ENCODE data around the gene MOV10L1. TPM values are rescaled to one million over a fixed set of nuclear protein-coding genes. Genes with fewer than 3 reads are reported as not detected.
"Not testable (repeated sequence)": the region's sequence is repeated elsewhere in the genome, so short reads cannot be mapped to it uniquely, and the experiment has no call there.

MOV10L1 gene
- polyA plus RNA-seq, 3 donors = 0.58 to 1.3 (median 0.78) TPM

DNA sequence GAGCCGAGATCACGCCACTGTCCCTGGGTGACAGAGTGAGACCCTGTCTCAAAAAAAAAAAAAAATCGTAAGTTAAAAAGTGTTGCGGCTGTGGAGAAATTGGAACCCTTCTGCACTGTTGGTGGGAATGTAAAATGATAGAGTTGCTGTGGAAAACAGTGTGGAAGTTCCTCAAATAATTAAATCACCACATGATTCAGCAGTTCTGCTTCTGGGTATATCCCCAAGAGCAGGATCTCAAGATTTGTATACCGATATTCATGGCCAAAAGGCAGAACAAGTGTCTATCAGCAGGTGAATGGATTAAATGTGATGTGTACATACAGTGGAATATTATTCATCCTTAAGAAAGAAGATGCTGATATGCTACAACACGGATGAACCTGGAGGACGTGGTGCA, 114.8 kb downstream of the MOV10L1 start:
- no peak for DNase-seq (ENCODE audit: extremely low read depth in 1 of 11, low read depth in 9 of 11, low spot score in 4 of 11)

DNA sequence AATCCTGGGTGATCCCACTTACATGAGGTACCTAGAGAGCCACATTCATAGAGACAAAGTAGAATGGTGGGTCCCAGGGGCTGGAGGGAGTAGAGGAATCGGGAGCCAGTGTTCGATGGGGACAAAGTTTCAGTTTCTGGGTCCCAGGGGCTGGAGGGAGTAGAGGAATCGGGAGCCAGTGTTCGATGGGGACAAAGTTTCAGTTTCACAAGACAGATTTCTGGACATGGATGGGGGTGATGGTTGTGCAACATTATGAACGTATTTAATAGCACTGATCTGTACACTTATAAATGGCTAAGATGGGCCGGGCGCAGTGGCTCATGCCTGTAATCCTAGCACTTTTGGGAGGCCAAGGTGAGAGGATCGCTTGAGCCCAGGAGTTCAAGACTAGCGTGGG, 115.2 kb downstream of the MOV10L1 start:
- not testable (repeated sequence) for DNase-seq (ENCODE audit: extremely low read depth in 1 of 11, low read depth in 9 of 11, low spot score in 4 of 11)

DNA sequence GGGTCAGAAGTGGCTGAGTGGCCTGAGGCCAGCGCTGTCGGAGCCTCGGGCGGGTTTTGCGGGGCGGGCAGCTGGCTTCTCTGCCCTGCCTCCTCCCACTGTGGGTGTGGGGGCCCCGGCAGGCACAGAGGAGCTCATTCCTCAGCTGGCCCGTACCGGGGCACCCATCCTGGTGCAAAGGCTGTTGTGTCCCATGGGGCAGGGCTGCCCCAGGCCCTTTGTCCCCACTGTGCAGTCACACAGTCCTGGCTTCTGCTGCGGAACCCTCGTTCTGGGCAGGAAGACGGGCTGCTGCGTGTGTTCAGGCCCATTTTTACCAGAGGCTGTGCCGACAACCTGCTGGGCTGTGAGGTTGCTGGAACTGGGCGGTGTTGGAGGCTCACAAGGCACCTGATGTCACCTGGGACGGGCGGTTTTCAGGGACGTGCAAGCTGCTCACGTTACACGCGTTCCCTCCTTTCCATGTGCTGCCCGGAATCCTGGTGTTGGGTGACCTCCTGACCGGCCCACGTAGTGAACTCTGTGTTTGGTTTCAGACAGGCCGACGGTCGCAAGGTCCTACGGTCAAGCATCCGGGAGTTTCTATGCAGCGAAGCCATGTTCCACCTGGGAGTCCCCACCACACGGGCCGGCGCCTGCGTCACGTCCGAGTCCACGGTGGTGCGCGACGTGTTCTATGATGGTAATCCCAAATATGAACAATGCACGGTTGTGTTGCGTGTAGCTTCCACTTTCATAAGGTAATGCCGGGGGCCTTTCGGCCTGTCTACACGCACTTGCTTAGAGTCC, 116.2 kb downstream of the MOV10L1 start:
- DNase-seq (ENCODE audit: extremely low read depth in 1 of 11, low read depth in 9 of 11, low spot score in 4 of 11) = no peak

DNA sequence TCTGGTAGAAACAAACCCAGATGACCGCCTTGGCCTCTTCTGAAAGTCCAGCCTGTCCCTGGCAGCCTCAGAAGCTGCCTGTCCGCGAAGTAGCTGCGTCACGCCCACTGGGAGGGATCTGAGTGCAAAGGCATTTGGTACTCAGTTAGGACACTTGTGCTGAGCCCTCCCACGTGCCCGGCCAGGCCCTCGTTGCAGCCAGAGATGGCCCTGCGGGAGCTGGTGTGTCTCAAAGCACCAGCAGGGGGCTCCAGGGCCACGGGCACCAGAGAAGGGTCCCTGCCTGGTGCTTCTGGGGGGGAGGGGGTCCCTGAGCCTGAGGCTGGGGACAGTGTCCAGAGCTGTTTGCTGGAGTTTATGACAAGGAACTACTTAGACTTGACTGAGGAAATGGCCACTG, 116.8 kb downstream of the MOV10L1 start:
- no peak for DNase-seq (ENCODE audit: extremely low read depth in 1 of 11, low read depth in 9 of 11, low spot score in 4 of 11)

DNA sequence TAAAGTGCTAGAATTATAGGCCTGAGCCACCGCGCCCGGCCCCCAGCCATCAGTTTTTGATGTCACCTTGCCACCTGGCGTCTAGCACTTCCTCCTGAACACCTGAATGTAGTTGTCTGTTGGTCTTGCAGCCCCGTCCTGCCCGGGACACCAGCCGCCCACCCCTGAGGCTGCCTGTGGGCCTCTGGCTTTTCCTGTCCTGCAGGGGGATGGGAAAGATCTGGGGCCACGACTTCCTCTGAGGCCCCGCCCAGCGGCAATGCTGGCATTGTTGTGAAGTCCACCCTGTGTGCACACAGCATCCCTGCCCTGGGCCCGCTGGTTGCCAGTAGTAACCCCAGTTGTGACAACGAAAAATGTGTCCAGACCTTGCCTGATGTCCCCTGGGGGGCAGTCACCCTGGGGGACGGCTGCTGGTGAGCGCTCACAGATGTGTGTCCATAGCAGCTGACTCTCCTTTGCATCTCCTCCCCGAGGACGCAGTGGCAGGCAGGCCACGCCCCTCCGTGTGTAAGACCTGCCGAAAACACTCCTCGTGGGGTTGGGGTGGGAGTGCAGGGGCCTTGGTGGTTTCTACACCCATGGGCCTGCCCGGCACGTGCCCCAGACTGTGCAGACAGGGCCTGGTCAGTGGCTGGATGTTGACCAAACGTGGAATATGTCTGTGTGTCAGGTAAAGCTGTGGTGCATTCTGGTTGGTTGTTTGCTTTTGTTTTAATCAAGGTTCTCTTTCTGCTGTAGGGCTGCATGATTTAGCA, 117.8 kb downstream of the MOV10L1 start:
- DNase-seq (ENCODE audit: extremely low read depth in 1 of 11, low read depth in 9 of 11, low spot score in 4 of 11) = no peak

DNA sequence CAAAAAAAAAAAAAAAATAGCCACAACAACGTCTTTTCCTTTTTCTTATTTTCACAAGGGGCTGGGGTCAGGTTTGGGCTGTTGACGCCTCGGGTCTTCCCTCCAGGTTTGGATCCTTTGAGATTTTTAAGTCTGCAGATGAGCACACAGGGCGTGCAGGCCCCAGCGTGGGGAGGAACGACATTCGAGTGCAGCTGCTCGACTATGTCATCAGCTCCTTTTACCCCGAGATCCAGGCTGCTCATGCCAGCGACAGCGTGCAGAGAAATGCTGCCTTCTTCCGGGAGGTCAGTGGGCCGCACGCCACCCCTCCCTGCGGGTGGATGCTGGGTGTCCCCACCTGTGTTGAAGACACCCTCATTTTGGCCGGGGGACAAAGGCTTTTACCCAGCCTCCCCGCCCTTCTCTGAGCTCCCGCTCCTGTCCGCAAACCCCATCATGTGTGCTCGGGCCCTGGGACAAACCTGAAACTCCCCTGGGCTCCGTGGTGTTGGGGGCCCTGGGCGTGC, 118.7 kb downstream of the MOV10L1 start:
- no peak for DNase-seq (ENCODE audit: extremely low read depth in 1 of 11, low read depth in 9 of 11, low spot score in 4 of 11)

DNA sequence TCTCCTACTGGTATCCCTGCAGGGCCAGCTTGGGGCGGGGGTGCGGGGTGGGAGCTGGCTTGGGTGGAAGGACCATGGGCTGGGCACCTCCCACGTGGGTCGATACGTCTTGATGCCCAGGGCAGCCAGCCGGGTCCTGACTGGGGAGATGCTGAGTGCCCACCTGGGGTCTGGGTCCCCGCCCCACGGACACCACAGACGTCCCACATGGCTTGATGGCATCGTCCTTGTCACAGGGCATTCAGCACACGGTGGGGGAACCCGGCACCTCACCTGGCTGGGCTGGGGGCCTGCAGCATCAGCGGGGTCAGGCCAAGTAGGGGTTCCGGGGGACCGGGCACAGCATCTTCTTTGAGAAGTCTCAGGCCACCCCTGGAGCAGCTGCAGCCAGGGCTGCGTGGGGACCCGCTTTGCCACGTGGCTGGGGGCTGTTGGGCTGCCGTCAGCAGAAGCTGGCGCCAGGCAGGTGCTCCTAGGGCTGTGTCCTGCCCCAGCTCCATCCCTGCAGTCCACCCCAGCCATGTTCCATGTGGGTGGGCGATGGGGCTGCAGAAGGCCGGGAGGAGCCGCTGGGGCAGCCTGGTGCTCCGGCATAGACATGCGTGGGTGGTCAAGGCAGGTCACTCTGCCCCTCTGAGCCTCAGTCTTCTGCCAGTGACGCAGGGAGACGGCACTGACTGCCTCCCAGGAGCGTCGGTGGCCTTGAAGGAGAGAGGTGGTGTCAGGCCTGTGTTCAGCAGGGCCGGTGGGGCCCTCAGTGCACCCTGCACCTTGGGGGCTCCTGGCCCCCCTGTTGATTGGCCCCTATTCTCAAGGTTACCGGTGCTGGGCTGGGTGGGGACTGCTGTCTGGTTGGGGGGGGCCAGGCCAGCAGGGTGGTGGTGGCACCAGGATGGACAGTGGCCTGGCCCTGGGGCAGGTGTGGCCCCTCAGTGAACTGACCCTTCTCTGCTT, 119.4 kb downstream of the MOV10L1 start:
- no peak for DNase-seq (ENCODE audit: extremely low read depth in 1 of 11, low read depth in 9 of 11, low spot score in 4 of 11)

DNA sequence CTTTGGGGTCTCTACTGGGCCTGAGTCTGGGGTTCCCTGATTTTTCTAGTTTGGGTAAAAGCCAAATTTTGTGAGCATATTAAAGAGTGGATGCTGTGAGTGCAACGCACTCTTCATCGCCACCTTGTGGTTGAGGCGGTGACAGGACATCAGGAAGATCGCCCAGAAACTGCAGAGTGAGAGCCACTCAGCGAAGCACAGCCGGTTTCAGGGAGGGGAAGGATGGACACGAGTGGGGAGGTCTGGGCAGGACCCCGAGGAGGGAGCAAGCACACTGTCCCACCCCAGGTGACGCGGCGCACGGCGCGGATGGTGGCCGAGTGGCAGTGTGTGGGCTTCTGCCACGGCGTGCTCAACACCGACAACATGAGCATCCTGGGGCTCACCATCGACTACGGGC, 120.1 kb downstream of the MOV10L1 start:
- DNase-seq (ENCODE audit: extremely low read depth in 1 of 11, low read depth in 9 of 11, low spot score in 4 of 11) = peak in 1 of 11 donors; percentile 63

DNA sequence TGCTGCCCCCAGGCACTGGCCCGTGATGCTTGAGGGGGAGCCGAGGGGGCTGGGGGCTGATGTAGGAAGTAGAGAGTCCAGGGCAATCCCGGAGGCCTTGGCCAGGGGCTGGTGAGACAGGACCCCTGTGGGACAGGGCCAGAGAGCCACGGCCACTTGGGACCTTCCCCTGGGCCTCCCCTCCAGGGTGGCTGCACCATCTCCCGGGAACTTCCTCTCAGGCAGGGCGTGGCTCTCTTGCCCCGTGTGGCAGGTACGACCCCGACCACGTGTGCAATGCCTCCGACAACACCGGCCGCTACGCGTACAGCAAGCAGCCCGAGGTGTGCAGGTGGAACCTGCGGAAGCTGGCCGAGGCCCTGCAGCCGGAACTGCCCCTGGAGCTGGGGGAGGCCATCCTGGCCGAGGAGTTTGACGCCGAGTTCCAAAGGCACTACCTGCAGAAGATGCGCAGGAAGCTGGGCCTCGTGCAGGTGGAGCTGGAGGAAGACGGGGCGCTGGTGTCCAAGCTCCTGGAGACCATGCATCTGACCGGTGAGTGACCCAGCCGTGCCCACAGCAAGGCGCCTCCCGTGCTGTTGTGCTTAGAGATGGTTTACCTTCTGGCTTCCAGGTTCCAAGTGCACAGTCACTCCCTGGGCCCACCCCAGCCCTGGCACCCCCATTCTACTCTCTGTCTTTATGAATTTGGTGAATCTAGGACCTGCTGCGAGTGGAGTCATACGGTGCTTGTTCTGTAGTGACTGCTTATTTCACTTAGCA, 120.8 kb downstream of the MOV10L1 start:
- DNase-seq (ENCODE audit: extremely low read depth in 1 of 11, low read depth in 9 of 11, low spot score in 4 of 11) = no peak

DNA sequence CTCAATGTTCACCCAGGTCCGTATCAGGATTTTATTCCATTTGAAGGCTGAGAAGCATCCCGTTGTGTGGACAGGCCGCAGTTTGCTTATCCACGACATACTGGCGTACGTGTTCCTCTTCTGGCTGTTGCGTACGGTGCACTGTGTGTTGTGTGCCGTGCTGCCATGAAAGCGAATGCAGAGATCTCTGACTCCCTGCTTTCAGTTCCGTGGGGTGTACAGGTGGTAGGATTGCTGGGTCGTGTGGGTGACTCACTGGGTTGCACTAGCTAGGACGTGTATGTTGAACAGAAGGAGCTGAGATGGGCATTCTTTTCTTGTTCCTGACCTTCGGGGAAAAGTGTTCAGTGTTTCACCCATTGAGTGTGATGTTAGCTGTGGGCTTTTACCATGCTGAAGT, 121.3 kb downstream of the MOV10L1 start:
- DNase-seq (ENCODE audit: extremely low read depth in 1 of 11, low read depth in 9 of 11, low spot score in 4 of 11) = no peak

Other genes with a start within 250 kb of the MOV10L1 start
- 10 to 100 TPM; 15.2 to 18.6 (median 17.2) TPM for gene ZBED4, start 236.2 kb upstream of the MOV10L1 start, polyA plus RNA-seq (ENCODE audit: insufficient read length in 3 of 3)
- gene ALG12, start 171.6 kb upstream of the MOV10L1 start, polyA plus RNA-seq (ENCODE audit: insufficient read length in 3 of 3) = 10 to 100 TPM; 23.4 to 38.3 (median 33.4) TPM
- 10 to 100 TPM; 22.2 to 33.9 (median 32.6) TPM for gene CRELD2, start 171.4 kb upstream of the MOV10L1 start, polyA plus RNA-seq (ENCODE audit: insufficient read length in 3 of 3)
- gene PIM3, start 129.2 kb upstream of the MOV10L1 start, polyA plus RNA-seq (ENCODE audit: insufficient read length in 3 of 3) = 10 to 100 TPM; 14.3 to 25.1 (median 20.3) TPM
- under 1 TPM in 2 of 3 donors, not detected in 1; 0.04 to 0.06 TPM for gene IL17REL, start 77.2 kb upstream of the MOV10L1 start, polyA plus RNA-seq (ENCODE audit: insufficient read length in 3 of 3)
- not detected for gene TTLL8, start 31.7 kb upstream of the MOV10L1 start, polyA plus RNA-seq (ENCODE audit: insufficient read length in 3 of 3)
- 1 to 10 TPM in 2 of 3 donors, under 1 TPM in 1; 0.77 to 1.4 (median 1.3) TPM for gene MLC1, start 4.6 kb upstream of the MOV10L1 start, polyA plus RNA-seq (ENCODE audit: insufficient read length in 3 of 3)
- 1 to 10 TPM; 1.3 to 2.2 (median 1.5) TPM for gene PANX2, start 80.7 kb downstream of the MOV10L1 start, polyA plus RNA-seq (ENCODE audit: insufficient read length in 3 of 3)
- gene TRABD, start 95.9 kb downstream of the MOV10L1 start, polyA plus RNA-seq (ENCODE audit: insufficient read length in 3 of 3) = 10 to 100 TPM; 17.5 to 31.3 (median 29.6) TPM
- gene SELENOO, start 111.0 kb downstream of the MOV10L1 start, polyA plus RNA-seq (ENCODE audit: insufficient read length in 3 of 3) = 10 to 100 TPM; 16.9 to 31.1 (median 24.0) TPM
- 10 to 100 TPM; 30.5 to 48.2 (median 40.1) TPM for gene TUBGCP6, start 155.0 kb downstream of the MOV10L1 start, polyA plus RNA-seq (ENCODE audit: insufficient read length in 3 of 3)
- gene HDAC10, start 161.3 kb downstream of the MOV10L1 start, polyA plus RNA-seq (ENCODE audit: insufficient read length in 3 of 3) = 10 to 100 TPM; 17.1 to 34.3 (median 27.7) TPM
- gene MAPK12, start 171.7 kb downstream of the MOV10L1 start, polyA plus RNA-seq (ENCODE audit: insufficient read length in 3 of 3) = 10 to 100 TPM; 11.5 to 18.9 (median 17.5) TPM
- gene MAPK11, start 180.4 kb downstream of the MOV10L1 start, polyA plus RNA-seq (ENCODE audit: insufficient read length in 3 of 3) = 10 to 100 TPM in 1 of 3 donors, 1 to 10 TPM in 2; 6.7 to 10.1 (median 8.9) TPM
- gene PLXNB2, start 217.6 kb downstream of the MOV10L1 start, polyA plus RNA-seq (ENCODE audit: insufficient read length in 3 of 3) = 100 to 1,000 TPM; 187 to 248 (median 239) TPM
- gene DENND6B, start 237.0 kb downstream of the MOV10L1 start, polyA plus RNA-seq (ENCODE audit: insufficient read length in 3 of 3) = 10 to 100 TPM; 11.9 to 21.1 (median 16.8) TPM